Measurements from ENCODE around the gene AP1M1.

Gene AP1M1

DNA sequence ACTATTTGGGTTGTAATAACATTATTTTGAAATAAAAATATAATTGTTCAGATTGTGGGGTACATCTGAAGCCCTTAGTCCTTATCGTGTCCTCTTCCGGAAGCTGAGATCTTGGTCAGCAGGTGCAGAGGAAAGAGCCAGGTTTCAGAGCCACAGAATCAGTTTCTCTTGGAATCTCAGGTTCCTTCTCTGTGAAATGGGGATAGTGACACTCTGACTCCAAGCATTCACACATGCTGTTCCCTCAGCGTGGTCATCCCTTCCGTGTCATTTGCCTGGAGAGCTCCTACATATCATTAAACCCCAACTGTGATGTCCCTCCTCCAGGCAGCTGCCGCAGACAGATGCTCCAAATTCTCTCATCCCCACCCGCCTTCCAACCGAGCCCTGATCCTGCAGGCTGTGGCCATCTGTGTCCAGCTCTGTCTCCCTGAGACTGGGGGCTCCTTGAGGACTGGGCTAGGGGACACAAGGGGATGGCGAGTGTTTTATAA is 59.8 kb downstream of the AP1M1 start:
- Histone ChIP-seq H3K27me3 (ENCODE audit: insufficient read depth, low read length) (no peaks in the 10 kb centered on the region), H3K9me3 (ENCODE audit: insufficient read depth, low read depth, low read length) (no peaks in the 10 kb centered on the region), H3K4me1 (ENCODE audit: insufficient read depth, low read length) (no peaks in the 10 kb centered on the region), H3K9ac (ENCODE audit: low read depth, low read length) (no peak overlapping the region), H3K4me3 (ENCODE audit: low read length) (no peak overlapping the region), H3K36me3 (ENCODE audit: insufficient read depth, low read length) (no peaks in the 10 kb centered on the region), H3K27ac (ENCODE audit: low read depth, low read length) (no peak overlapping the region)
- WGBS, result 80% methylated on average over 8 of the region's 8 CpGs

DNA sequence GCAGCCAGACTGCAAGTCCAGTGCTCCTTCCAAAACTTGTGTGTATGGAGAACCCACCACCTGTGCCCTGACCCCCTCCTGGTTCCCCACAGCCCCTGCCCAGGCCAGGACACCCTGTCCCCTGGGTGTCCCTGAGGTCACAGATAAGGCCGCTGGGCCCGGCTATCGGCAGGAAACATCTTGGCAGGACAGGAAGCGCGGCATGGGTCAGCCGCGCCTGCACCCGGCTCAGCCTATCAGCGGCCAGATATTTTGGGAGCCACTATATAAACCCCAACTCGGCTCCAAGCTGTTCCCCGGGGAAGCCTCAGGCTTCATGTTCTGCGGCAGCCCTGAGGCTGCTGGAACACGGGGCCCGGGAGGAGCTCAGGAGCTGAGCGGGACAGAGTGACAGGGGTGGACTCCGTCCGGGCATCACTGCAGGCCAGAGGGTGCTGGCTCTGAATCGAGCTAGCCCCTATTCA is 60.8 kb downstream of the AP1M1 start:
- no peaks in the 10 kb centered on the region for H3K36me3 ChIP-seq (ENCODE audit: insufficient read depth, low read length)
- 90% methylated on average over 18 of the region's 18 CpGs for WGBS
- no peak overlapping the region for H3K4me3 ChIP-seq (ENCODE audit: low read length)
- no peak overlapping the region for H3K9ac ChIP-seq (ENCODE audit: low read depth, low read length)
- H3K27ac ChIP-seq (ENCODE audit: low read depth, low read length), result no peak overlapping the region
- no peaks in the 10 kb centered on the region for H3K27me3 ChIP-seq (ENCODE audit: insufficient read depth, low read length)
- no peaks in the 10 kb centered on the region for H3K4me1 ChIP-seq (ENCODE audit: insufficient read depth, low read length)
- no peaks in the 10 kb centered on the region for H3K9me3 ChIP-seq (ENCODE audit: insufficient read depth, low read depth, low read length)

DNA sequence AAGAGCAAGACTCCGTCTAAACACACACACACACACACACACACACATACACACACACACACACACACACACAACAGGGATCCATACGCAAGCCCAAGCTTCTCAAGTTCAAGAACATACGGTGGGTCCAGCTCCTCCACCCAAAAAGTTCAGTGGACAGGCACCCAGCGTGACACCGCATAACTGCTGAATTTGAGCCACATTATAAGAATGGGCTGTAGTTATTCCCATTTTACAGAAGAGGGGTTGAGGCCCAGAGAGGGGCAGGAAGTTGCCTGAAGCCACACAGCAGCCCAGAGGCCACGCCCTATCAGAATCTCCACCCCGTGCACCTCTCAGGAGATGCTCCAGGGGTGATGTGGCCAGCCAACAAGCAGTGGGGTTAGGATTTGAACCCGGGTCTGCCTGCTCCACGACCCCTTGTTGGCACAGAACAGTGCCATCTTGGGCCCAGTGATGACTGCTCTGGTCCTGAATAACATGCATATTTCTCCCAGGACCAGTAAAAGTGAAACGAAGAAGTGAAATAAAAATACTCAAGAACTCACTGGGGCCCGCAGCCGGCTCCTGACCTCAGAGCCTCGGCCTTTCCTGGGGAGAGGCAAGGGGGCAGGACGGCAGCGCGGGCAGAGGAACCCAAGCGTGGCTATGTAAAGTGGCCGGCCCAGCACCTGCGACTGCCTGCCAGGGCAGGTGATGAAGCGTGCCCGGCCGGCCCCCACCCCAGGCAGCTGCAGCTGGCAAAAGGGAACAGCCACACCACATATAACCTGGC is 61.9 kb downstream of the AP1M1 start:
- no peaks in the 10 kb centered on the region for H3K9me3 ChIP-seq (ENCODE audit: insufficient read depth, low read depth, low read length)
- no peaks in the 10 kb centered on the region for H3K36me3 ChIP-seq (ENCODE audit: insufficient read depth, low read length)
- H3K4me3 ChIP-seq (ENCODE audit: low read length), result no peak overlapping the region
- WGBS, result 92% methylated on average over 22 of the region's 22 CpGs
- no peak overlapping the region for H3K27ac ChIP-seq (ENCODE audit: low read depth, low read length)
- no peaks in the 10 kb centered on the region for H3K27me3 ChIP-seq (ENCODE audit: insufficient read depth, low read length)
- no peak overlapping the region for H3K9ac ChIP-seq (ENCODE audit: low read depth, low read length)
- H3K4me1 ChIP-seq (ENCODE audit: insufficient read depth, low read length), result no peaks in the 10 kb centered on the region

DNA sequence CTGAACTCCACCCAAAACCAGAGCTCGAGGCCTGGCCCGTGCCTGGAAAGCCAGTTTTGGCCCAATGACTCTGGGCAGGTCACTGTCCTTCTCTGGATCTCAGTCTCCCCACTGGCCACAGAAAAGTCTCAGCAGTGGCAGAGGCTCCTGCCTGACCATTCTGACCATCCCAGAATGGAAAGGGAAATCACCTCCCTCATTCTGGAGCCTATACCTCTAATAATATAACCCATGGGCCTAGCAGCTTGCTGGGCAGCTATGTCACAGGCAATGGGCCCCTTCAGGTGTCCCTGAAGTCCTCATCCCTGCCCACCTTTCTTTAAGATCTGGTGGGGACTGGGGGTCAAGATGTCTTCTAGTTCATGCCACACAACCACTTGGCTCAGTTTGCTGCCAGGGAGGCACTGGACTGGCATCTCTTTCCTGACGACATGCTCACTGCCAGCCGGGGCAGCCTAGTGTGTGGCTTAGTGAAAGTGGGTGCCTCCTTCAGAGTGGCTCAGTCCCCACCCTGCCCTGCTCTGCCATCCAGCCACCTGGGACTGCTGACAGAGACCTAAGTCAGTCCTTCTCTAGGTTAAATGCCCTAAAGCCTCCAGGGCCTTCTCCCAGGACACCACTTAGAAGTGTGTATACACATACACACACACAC is 62.6 kb downstream of the AP1M1 start:
- H3K27ac ChIP-seq (ENCODE audit: low read depth, low read length), result no peak overlapping the region
- no peaks in the 10 kb centered on the region for H3K4me1 ChIP-seq (ENCODE audit: insufficient read depth, low read length)
- no peak overlapping the region for H3K4me3 ChIP-seq (ENCODE audit: low read length)
- H3K36me3 ChIP-seq (ENCODE audit: insufficient read depth, low read length), result no peaks in the 10 kb centered on the region
- H3K9ac ChIP-seq (ENCODE audit: low read depth, low read length), result no peak overlapping the region
- no peaks in the 10 kb centered on the region for H3K27me3 ChIP-seq (ENCODE audit: insufficient read depth, low read length)
- no peaks in the 10 kb centered on the region for H3K9me3 ChIP-seq (ENCODE audit: insufficient read depth, low read depth, low read length)
- 95% methylated on average over 4 of the region's 4 CpGs for WGBS

DNA sequence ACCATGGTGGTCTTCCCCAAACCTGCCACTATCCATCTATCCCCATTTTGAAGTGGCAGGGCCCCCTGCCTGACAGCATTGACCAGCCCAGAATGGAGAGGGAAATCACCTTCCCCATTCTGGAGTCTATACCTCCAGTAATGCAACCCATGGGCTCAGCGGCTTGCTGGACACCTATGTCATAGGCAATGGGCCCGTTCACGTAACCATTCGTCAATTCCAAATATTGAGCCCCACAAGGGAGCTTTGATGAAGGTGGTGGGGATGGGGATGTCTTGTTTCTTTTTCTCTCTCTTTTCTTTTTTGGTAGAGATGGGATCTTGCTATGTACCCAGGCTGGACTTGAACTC is 63.1 kb downstream of the AP1M1 start:
- Histone ChIP-seq H3K4me3 (ENCODE audit: low read length) (no peak overlapping the region), H3K36me3 (ENCODE audit: insufficient read depth, low read length) (no peaks in the 10 kb centered on the region), H3K9ac (ENCODE audit: low read depth, low read length) (no peak overlapping the region), H3K27me3 (ENCODE audit: insufficient read depth, low read length) (no peaks in the 10 kb centered on the region), H3K4me1 (ENCODE audit: insufficient read depth, low read length) (no peaks in the 10 kb centered on the region), H3K27ac (ENCODE audit: low read depth, low read length) (no peak overlapping the region), H3K9me3 (ENCODE audit: insufficient read depth, low read depth, low read length) (no peaks in the 10 kb centered on the region)
- 97% methylated on average over 4 of the region's 4 CpGs for WGBS

DNA sequence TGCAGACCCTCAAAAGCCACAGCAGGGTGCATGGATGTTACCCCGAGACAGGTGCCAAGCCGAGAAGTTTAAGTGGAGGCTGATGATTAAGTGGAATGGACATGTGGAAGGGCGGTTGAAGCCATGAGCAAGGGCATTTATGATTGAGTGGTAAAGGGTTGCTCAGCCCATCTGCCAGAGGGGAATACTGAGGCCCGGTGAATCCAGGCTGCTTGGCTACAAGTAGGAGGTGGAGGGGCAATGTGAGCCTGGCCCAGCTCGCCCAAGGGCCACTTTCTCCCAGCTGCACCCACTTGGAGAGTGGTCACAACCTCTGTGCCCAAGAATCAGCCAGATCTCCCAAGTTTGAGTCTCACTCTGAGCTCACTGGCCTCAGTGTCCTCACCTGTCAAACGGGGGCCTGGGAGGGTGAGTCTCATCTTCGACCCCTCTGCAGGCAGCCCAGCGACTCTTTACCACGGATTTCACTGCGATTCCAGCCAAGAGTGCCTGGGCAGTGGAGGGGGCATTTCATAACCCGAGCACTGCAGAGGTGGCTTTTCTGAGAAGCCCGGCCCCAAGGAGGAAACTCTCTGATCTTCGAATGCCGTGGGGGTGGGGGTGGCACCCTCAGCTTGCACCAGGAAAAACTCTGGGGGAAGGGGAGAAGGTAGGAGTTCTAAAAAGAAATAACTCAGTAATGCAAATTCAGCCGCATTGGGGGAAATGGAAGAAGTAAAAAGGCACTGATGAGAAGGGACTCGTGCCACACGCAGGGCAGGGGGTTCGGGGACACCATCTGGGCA is 64.1 kb downstream of the AP1M1 start:
- no peaks in the 10 kb centered on the region for H3K27me3 ChIP-seq (ENCODE audit: insufficient read depth, low read length)
- no peaks in the 10 kb centered on the region for H3K4me1 ChIP-seq (ENCODE audit: insufficient read depth, low read length)
- no peaks in the 10 kb centered on the region for H3K9me3 ChIP-seq (ENCODE audit: insufficient read depth, low read depth, low read length)
- H3K36me3 ChIP-seq (ENCODE audit: insufficient read depth, low read length), result no peaks in the 10 kb centered on the region
- 81% methylated on average over 18 of the region's 18 CpGs for WGBS
- H3K27ac ChIP-seq (ENCODE audit: low read depth, low read length), result no peak overlapping the region
- no peak overlapping the region for H3K9ac ChIP-seq (ENCODE audit: low read depth, low read length)
- no peak overlapping the region for H3K4me3 ChIP-seq (ENCODE audit: low read length)

DNA sequence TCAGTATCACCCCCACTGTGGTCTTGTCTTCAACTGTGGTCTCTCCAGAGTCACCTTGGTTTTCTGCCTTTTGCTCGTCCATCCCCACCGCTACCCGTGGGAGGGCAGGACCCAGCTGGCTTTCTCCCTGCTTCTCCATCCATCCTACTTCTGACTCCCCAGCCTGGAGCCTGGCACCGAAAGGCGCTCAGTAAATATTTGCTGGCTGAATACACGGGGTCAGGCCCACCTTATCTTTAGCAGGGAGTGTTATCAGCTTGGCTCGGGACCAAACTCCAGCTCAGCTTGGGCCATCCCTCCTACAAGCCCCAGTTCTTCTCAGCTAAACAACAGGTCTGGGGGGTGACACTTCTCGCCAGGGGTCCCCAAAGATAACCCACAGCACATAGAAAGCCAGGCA is 64.9 kb downstream of the AP1M1 start:
- 83% methylated on average over 8 of the region's 8 CpGs for WGBS
- H3K27ac ChIP-seq (ENCODE audit: low read depth, low read length), result no peak overlapping the region
- no peaks in the 10 kb centered on the region for H3K9me3 ChIP-seq (ENCODE audit: insufficient read depth, low read depth, low read length)
- no peaks in the 10 kb centered on the region for H3K27me3 ChIP-seq (ENCODE audit: insufficient read depth, low read length)
- H3K4me1 ChIP-seq (ENCODE audit: insufficient read depth, low read length), result no peaks in the 10 kb centered on the region
- H3K4me3 ChIP-seq (ENCODE audit: low read length), result no peak overlapping the region
- H3K36me3 ChIP-seq (ENCODE audit: insufficient read depth, low read length), result no peaks in the 10 kb centered on the region
- H3K9ac ChIP-seq (ENCODE audit: low read depth, low read length), result no peak overlapping the region

DNA sequence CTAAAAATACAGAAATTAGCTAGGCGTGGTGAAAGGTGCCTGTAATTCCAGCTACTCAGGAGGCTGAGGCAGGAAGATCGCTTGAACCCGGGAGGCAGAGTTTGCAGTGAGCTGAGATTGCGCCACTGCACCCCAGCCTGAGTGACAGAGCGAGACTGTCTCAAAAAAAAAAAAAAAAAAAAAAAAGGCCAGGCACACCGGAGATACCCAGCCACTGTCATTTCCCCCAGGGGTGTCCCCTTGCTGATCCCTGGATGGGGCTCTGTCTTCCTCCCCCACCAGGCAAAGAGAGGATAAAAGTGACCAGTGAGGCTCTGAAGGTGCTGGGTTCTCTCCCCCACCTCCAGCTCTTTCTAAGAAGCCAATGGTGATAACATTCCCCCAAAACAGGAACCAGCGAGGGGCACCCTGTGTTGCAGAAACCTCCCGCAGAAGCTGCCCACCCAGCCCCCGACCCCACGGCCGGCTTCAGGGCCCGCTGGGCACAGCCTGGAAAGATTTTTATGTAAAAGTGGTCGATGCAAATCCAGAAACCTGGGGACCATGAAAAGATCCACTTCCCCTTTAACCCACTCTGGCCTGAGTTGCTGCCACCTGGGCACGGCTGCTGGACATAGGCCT is 65.5 kb downstream of the AP1M1 start:
- no peaks in the 10 kb centered on the region for H3K36me3 ChIP-seq (ENCODE audit: insufficient read depth, low read length)
- 82% methylated on average over 14 of the region's 14 CpGs for whole genome bisulfite sequencing
- H3K4me1 ChIP-seq (ENCODE audit: insufficient read depth, low read length), result no peaks in the 10 kb centered on the region
- H3K9me3 ChIP-seq (ENCODE audit: insufficient read depth, low read depth, low read length), result no peaks in the 10 kb centered on the region
- no peak overlapping the region for H3K27ac ChIP-seq (ENCODE audit: low read depth, low read length)
- peak overlapping the region; percentile 9; the same call in 1 of the 2 replicates for H3K9ac ChIP-seq (ENCODE audit: low read depth, low read length)
- no peak overlapping the region for H3K4me3 ChIP-seq (ENCODE audit: low read length)
- no peaks in the 10 kb centered on the region for H3K27me3 ChIP-seq (ENCODE audit: insufficient read depth, low read length)

DNA sequence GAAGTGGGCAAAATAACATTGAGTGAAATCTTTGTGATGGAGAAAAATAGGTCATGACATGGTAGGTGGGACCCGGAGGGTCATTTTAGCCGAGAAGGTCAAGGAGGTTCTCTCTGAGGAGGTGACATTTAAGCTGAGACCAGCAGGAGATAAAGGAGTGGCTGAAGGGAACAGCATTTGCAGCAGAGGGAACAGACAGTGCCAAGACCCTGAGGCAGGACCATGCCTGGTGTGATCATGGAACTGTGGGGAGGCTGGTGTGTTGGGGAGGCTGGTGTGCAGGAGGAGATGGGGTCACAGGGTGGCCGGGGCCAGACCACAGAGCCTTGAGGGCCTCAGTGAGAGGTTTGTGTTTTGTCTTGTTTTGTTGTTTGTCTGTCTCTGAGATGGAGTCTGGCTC is 67.5 kb downstream of the AP1M1 start:
- Histone ChIP-seq H3K36me3 (ENCODE audit: insufficient read depth, low read length) (no peaks in the 10 kb centered on the region), H3K9me3 (ENCODE audit: insufficient read depth, low read depth, low read length) (no peaks in the 10 kb centered on the region), H3K4me1 (ENCODE audit: insufficient read depth, low read length) (no peaks in the 10 kb centered on the region), H3K27ac (ENCODE audit: low read depth, low read length) (no peak overlapping the region), H3K4me3 (ENCODE audit: low read length) (no peak overlapping the region), H3K27me3 (ENCODE audit: insufficient read depth, low read length) (no peaks in the 10 kb centered on the region), H3K9ac (ENCODE audit: low read depth, low read length) (no peak overlapping the region)
- 89% methylated on average over 3 of the region's 3 CpGs for WGBS

DNA sequence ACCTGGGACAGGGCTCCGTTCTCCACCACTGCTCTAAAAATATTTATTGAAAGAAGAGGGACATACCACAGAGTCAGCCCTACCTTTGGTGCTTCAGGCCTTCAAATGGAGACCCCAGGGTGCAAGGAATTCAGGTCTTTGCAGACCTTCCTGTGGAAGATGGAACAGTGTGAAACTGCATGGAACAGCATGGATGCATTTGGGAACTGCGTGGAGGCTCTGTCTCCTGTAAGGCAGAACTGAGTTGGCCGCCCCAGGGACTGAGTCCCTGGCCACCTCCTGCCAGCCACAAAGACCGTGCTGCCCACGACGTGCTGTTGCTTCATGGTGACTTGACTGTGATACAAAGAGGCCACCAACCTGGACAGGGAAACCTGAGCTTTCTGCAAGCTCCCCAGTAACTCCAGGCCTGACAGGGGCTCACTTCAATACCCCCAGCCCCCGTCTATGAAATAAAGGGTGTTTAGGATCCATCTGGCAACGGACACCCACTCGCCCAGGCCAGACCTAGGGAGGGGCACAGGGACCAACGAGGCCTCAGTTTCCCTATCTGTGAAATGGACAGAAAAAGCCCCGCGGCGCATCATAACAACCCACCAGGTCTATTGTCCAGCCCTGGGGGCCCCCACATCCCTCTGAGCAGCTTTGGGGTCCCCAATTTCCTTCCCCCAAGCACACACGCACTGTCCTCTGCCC is 68.3 kb downstream of the AP1M1 start:
- no peaks in the 10 kb centered on the region for H3K27me3 ChIP-seq (ENCODE audit: insufficient read depth, low read length)
- WGBS, result 92% methylated on average over 14 of the region's 14 CpGs
- H3K4me3 ChIP-seq (ENCODE audit: low read length), result no peak overlapping the region
- H3K9me3 ChIP-seq (ENCODE audit: insufficient read depth, low read depth, low read length), result no peaks in the 10 kb centered on the region
- no peak overlapping the region for H3K9ac ChIP-seq (ENCODE audit: low read depth, low read length)
- H3K27ac ChIP-seq (ENCODE audit: low read depth, low read length), result no peak overlapping the region
- H3K36me3 ChIP-seq (ENCODE audit: insufficient read depth, low read length), result no peaks in the 10 kb centered on the region
- H3K4me1 ChIP-seq (ENCODE audit: insufficient read depth, low read length), result no peaks in the 10 kb centered on the region

Measured in HUES64 (cell line).